Subcutaneous adipose tissue (tissue), 4 donors: ENCODE data around the gene ARHGEF28. TPM values are rescaled to one million over a fixed set of nuclear protein-coding genes. Genes with fewer than 3 reads are reported as not detected.

ENCODE experiments used
- CTCF ChIP-seq: fragments of 450-650 bp; IDR thresholded peaks from one replicate; pipeline ENCODE4 v1.5.1; 2016; ENCODE audit warnings: low read depth, mild to moderate bottlenecking, control low read depth, antibody characterized with exemption, moderate library complexity
- total RNA-seq, 4 donors: library from RNA; depleted of rRNA; stranded (reverse); fragments of >200 nt; gene quantifications; one replicate each; pipeline ENCODE4 v1.1.0, GENCODE V29; 2016

The ARHGEF28 gene
- total RNA-seq, 4 donors from 2014 or later, result 9.9 to 46.3 (median 17.3) TPM

GRCh38 chr5:73692981-73693380 is 67.0 kb downstream of the ARHGEF28 start:
- no peak for TF ChIP-seq CTCF

GRCh38 chr5:73693573-73694061 is 67.6 kb downstream of the ARHGEF28 start:
- no peak for TF ChIP-seq CTCF

- TF ChIP-seq CTCF, result no peak
These were observed 68.1 kb downstream of the ARHGEF28 start for GRCh38 chr5:73694089-73694488.

DNA sequence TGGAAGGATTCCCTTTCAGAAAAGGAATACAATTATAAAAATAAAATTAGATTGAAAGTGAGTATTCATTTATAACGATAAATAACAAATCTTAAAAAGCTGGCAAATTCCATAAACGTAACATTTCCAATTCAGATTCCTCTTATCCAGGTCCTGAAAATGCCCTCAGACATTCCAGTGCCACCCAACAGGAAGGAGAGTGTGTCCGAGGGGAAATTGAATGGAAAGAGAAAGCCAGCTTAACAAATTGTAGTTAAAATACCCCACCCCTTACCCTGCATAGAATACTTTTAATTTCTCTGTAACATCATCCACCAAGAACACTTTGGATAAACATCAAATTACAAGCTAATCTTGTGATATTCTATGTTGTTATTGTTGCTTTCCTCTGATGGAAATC is 72.0 kb downstream of the ARHGEF28 start:
- TF ChIP-seq CTCF, result no peak

DNA sequence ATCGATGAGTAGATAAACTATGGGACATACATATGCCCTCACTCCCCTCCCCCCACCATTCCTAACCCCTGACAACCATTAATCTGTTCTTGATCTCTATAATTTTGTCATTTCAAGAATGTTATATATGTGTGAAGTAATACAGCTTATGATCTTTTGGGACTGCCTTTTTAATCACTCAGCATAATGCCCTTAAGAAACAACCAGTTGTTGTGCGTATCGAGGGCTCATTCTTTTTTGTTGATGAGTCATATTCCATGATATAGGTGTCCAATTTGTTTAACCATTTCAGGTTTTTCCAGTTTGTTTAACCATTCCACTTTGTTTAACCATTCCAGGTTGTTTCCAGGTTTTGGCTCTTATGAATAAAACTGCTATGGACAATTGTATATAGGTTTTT is 75.6 kb downstream of the ARHGEF28 start:
- TF ChIP-seq CTCF, result no peak

GRCh38 chr5:73702534-73702933 is 76.5 kb downstream of the ARHGEF28 start:
- no peak for TF ChIP-seq CTCF

DNA sequence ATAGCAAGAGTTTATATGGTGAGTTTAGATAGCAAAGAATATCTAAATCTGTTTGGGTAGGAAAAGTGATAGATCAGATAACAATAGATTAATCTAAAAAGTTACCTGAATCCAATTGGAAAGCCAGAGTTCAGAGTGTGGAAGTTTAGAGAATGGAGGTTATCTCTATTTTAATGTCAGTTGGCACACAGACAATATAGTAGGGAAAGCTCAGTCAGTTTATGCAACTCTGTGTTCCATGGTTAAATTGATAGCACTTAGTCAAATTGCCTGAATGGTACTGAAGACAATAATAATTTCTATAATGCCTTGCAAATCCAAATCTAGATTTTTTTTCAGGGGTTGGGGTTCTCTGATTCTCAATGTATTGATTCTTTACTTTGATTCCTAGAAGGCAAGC is 77.0 kb downstream of the ARHGEF28 start:
- no peak for TF ChIP-seq CTCF
